NOMO-1 treated with DMSO at 0.1 percent for 48 hours (cell line): ENCODE results near the gene DGKD.

Experiments
- DNase-seq: peaks from one replicate; lab custom pipeline; 2025; ENCODE audit not compliant: unreplicated experiment; lab: John Stamatoyannopoulos, UW

The DGKD gene

GRCh38 chr2:233443511-233444183 is 89.4 kb downstream of the DGKD start:
- DNase-seq: peak; percentile 53

DNA sequence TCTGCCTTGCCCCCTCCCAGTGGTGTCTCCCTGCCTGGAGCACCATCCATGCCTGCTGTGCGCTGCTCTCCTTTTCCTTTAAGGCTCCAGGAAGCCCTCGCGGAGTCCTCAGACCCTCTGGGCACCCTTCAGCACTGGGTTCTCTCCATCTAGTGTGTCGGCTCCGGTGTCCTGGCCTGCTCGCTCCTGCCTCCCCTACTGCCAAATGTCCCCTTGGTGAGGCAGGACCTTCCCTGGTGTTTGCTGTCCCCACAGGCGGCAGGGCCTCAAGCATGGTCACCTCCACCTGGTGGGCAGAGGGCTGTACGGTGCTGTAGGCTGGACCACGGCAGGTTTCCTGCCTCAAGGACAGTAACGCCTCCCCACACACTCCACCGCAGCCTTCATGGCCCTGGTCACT is 90.2 kb downstream of the DGKD start:
- DNase-seq: no peak

DNA sequence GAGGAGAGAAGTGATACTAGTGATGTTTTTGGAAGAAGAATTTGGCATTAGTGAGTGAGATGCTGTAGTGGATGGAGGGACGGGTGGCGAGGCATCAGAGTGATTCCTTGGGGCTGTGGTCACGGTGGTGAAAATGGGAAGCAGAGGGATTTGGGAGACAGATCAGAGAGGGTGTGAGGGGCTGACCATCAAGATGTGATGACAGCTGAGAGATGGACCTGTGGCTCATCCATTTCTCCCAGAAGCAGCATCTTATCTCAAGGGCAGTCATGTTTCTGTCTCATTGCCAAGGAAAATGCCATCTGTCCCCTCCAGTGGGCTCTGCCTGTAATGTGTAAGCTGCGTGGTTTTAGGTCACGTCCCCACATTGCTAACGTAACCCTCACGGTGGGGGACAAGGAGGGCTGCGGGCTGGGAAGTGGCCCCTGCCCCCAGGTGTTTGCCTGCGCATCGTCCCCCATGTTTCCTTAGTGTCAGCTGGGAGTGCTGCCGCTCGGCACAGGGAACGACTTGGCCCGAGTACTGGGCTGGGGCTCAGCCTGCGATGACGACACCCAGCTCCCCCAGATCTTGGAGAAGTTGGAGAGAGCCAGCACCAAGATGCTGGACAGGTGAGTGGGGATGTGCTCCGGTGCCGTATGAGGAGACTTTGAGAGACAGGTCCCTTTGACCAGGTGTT is 91.0 kb downstream of the DGKD start:
- DNase-seq: no peak

DNA sequence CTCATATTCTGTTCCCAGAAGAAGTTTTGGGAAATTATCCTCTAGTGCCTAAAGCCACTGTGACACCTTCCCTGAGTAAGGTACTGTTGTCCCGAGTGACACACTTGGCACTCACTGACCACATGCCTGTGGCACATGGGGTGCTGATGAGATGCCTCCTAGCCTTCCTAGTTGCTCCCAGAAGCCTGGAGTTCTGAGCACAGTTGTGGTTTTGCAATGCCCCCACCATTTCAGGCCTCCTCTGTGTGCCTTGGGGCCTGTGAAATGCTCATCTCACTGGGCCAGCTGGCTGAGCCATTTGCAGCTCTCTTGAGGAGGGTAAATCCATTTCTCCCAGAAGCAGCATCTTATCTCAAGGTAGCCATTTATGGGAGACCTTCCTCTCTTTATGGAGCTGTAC is 91.8 kb downstream of the DGKD start:
- DNase-seq: no peak

GRCh38 chr2:233446606-233447305 is 92.5 kb downstream of the DGKD start:
- DNase-seq: no peak

DNA sequence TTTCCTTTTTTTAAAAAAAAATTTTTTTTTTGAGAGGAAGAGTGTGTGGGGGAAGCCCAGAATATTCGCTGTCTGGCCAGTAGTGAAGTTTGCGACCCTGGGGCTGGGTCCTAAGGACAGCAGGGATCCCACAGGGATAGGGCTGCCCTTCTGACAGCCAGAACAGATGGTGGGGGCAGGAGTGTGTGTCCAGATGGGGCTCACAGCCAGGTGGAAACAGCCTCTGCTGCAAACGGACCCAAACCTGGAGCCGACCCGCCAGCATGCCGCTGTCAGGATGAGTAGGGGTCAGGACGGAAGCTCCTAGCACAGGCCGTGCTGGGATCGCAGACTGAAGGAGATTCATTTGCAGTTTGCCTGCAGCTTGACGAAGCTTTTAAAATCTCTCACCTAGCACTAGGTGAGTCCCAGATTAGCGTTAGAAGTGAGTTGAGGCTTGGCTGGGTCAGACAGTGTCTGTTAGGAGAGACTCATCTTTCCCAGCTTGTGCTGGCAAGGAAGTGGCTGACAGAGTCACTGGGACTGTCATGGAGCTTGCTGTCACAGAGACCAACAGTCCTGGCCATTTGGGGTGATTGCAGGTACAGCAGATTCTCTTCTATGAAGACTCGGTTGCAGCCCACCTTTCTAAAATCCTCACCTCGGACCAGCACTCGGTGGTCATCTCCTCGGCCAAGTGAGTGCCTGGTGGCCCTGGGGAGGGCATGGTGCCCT is 93.4 kb downstream of the DGKD start:
- no peak for DNase-seq

DNA sequence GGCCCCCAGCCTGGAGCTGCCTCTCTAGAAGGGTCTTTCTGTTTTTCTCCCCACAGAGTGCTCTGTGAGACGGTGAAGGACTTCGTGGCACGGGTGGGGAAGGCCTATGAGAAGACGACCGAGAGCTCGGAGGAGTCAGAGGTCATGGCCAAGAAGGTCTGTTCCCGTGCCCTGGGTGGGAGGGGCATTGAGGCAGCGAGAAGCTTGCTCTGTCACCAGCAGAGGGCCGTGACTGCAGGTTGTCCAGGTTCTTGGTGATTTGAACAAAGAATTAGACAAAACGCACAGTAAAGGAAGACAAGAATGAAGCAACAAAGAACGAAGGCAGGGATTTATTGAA is 93.9 kb downstream of the DGKD start:
- no peak for DNase-seq

GRCh38 chr2:233448575-233448974 is 94.3 kb downstream of the DGKD start:
- DNase-seq: no peak

DNA sequence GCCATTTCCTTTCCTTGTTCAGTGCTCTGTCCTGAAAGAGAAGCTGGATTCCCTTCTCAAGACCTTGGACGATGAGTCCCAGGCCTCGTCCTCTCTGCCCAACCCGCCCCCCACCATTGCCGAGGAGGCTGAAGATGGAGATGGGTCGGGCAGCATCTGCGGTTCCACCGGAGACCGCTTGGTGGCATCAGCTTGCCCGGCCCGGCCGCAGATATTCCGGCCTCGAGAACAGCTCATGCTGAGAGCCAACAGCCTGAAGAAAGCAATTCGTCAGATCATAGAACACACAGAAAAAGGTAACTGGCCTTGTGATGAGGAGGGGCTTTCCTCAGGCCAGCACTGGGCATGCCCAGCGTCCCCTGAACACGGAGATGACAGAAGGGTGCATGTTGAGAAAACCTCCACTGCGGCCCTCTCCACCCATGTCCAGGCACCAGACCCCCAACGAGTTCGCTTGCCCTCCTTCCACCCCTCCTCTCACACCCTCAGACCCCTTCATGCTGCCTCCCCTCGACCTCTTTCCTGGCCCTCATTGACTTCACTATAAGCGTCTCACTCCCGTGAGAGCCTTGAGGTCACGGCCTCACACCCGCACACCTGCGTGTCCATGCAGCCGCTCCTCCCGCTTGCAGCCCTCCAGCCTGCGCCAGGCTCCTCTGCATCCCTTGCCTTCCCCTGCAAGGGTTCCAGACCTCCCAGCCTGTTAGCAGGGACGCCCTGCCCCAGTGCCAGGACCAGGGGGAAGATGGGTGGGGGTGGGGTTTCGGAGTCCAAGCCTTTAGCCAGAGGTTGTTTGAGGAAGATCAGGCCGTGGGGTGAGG is 95.0 kb downstream of the DGKD start:
- no peak for DNase-seq

- no peak for DNase-seq
Measured at GRCh38 chr2:233449921-233450863, 95.9 kb downstream of the DGKD start.

GRCh38 chr2:233450864-233451575 is 96.7 kb downstream of the DGKD start:
- DNase-seq: no peak

DNA sequence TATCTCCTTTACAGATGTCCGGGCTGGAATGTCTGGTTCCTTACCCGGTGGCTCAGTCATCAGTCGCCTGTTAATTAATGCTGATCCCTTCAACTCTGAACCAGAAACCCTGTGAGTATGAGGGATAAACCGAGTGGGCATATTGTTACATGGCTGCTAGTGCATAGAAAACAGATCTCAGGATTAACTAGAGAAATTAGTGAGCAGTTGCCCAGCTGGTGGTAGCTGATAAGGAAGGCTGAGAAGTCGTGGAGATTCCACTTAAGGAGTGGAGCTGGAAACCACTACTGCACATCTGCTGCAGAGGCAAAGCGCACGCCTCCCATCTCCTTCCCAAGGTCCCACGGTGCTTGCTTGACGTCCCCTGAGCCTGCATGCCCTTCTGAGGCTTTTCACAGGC is 97.7 kb downstream of the DGKD start:
- no peak for DNase-seq

DNA sequence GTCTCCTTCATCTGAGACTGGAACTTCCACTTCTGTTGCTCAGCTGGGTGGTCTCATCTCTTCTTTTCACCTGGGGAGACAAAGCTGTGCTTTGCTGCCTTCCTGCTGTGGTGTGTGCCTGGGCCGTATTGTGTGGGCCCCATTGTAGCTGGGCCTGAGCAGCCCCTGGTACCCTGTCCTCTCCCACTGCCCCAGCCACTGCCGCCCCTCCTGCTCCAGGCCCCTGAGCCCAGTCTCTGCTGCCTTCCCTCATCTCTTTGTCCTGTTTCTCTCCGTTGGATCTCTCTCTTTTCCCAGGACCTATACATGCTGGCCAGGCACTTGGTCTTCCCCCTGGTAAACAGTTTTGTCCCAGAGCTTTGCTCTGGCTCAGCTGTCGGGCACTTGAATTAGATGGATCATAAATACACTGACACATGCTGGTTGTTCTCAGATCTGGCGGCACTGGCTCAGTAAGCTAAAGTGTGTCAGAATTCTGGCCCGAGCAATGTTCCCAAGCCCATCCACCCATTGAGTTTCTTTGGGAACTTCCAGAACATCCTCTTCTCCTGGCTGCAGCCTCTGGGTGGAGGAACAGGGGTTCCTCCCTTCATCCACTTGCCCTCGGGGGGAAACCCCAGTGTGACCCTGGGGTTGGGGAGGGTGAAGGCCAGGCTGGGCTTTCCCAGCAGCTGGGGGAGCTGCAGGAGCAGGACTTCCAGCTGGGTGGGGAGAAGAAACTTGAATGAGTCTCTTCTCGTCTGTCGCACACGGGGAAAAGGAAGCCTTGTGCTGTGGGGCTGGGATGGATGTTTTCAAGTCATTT is 99.0 kb downstream of the DGKD start:
- no peak for DNase-seq

DNA sequence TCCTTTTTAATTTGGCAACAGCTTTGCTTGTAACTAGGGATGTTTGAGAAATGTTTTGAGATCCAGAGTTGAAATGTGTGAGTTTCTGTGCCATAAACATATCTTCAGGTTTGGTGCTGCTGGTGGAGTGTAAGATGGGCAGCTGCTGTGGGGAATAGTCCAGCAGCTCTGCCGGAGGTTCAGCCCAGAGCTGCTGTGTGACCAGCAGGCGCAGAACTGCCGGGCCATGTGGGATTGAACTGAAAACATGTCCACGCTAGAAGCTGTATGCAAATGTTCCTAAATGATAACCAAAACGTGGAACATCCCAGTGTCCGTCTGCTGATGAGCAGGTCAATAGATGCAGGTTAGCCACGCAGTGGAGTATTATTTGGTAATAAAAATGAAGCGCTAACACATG is 99.6 kb downstream of the DGKD start:
- DNase-seq: no peak

DNA sequence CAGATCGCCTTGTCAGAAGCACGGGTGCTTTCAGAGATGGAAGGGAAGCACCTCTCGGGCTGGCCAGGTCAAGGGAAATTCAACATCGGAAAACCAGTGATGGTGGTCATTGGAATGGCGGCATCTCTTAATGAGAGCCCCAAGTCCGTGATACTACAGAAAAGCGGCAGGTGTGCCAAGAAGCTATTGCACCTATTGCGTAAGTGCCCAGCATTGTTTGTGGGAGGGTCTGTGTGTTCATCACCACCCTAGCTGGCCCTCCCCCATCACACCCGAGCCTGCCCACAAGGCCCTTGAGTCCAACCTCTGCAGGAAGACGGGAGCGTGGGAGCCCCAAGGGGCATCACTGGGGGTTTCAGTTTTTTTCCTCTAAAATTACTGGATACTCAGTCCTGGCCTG is 100.7 kb downstream of the DGKD start:
- DNase-seq: no peak

DNA sequence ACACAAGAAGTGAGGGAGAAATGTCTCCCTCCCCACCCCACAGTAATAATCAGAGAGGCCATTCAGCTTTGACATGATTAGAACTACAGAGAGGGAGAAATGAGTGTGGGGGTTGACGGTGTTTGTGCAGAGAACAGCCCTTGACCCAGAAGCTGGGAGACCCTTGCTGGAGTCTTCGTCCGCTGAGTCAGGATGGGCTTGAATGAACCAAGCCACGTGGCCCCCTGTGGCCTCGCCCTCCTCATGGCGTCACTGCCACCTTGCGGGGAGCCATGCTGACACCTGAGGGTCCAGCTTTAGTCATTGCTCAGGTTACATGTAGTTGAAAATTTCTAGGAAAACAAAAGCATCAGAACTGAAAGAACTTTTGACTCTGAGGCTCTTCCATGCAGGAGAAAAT is 101.2 kb downstream of the DGKD start:
- DNase-seq: no peak

DNA sequence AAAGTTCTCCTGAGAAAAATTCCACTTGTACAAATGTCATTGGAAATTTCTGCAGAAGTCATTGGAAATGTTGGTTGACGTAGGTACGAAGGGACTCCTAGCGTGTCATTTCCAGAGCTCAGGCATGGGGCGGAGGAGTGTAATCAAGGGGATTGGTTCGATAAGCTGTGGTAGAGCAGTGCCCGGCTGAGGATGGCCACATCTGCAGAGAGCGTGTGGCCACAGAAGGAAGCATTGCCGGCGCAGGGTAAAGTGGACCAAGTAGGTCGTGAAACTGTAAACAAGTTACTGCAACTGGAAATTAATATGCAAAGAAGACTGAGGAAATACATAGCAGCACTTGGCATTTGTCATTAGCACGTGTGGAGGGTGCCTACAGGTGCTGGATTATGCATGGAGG is 101.8 kb downstream of the DGKD start:
- no peak for DNase-seq

DNA sequence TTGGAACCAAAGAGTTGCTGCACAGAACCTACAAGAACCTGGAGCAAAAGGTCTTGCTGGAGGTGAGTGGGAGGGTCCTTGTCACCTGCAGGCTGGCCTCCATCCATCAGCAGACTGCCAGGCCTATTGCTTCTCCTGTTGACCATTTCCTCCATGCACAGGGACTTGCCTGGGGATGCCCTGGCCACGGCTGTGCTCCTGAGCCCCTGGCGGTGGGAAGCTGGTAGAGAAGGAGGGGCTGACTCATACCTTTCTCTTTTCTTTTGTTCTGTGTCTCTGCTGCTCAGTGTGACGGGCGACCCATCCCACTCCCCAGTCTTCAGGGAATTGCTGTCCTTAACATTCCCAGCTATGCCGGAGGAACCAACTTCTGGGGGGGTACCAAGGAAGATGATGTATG is 102.6 kb downstream of the DGKD start:
- no peak for DNase-seq
